HG02840 (cell line): ENCODE results near the gene ROBO1.

Experiments
- ATAC-seq: cut with Tn5 transposase; IDR thresholded peaks from one replicate; pipeline ENCODE4 v1.9.1; 2021; ENCODE audit warnings: mild to moderate bottlenecking, moderate library complexity, moderate number of reproducible peaks; ENCODE audit not compliant: unreplicated experiment, low FRiP score

Gene ROBO1

GRCh38 chr3:78632925-78633553 lies 1134.8 kb downstream of the ROBO1 start:
- ATAC-seq, result no peak

- no peak for ATAC-seq
Measured at GRCh38 chr3:78629544-78629943, 1138.3 kb downstream of the ROBO1 start.

GRCh38 chr3:78621061-78621716 lies 1146.6 kb downstream of the ROBO1 start:
- ATAC-seq, result no peak

- no peak for ATAC-seq
Measured at GRCh38 chr3:78614486-78614885, 1153.3 kb downstream of the ROBO1 start.

GRCh38 chr3:78613421-78613879 lies 1154.3 kb downstream of the ROBO1 start:
- no peak for ATAC-seq

- ATAC-seq, result no peak
Measured at GRCh38 chr3:78611278-78611677, 1156.5 kb downstream of the ROBO1 start.

GRCh38 chr3:78610462-78611125 lies 1157.2 kb downstream of the ROBO1 start:
- ATAC-seq, result no peak

- ATAC-seq, result no peak
Measured at GRCh38 chr3:78606756-78607155, 1161.0 kb downstream of the ROBO1 start.

GRCh38 chr3:78605178-78605577 lies 1162.6 kb downstream of the ROBO1 start:
- ATAC-seq, result no peak

- no peak for ATAC-seq
Measured at GRCh38 chr3:78604341-78604740, 1163.5 kb downstream of the ROBO1 start.

- no peak for ATAC-seq
Measured at GRCh38 chr3:78601249-78601648, 1166.5 kb downstream of the ROBO1 start.

GRCh38 chr3:78589778-78590177 lies 1178.0 kb downstream of the ROBO1 start:
- ATAC-seq, result no peak

GRCh38 chr3:78588906-78589621 lies 1178.7 kb downstream of the ROBO1 start:
- ATAC-seq, result no peak

GRCh38 chr3:78580681-78581080 lies 1187.1 kb downstream of the ROBO1 start:
- no peak for ATAC-seq

- no peak for ATAC-seq
Measured at GRCh38 chr3:78571486-78571885, 1196.3 kb downstream of the ROBO1 start.

GRCh38 chr3:78570496-78570895 lies 1197.3 kb downstream of the ROBO1 start:
- ATAC-seq, result no peak

- no peak for ATAC-seq
Measured at GRCh38 chr3:78569804-78570203, 1198.0 kb downstream of the ROBO1 start.

- no peak for ATAC-seq
Measured at GRCh38 chr3:78565712-78566111, 1202.1 kb downstream of the ROBO1 start.

- no peak for ATAC-seq
Measured at GRCh38 chr3:78562328-78562727, 1205.5 kb downstream of the ROBO1 start.
